HG02981 (cell line): Measurements from ENCODE around the gene ATP1A2.

ENCODE experiments used
- ATAC-seq: cut with Tn5 transposase; IDR thresholded peaks from one replicate; pipeline ENCODE4 v1.9.1; 2021; ENCODE audit warnings: mild to moderate bottlenecking, moderate library complexity; ENCODE audit not compliant: unreplicated experiment

The ATP1A2 gene

GRCh38 chr1:160115545-160116282, at the start of gene ATP1A2:
ATP1A2 (plus strand) TSS chr1:160115759; CDS start chr1:160115862, 103 bp downstream.
- no peak for ATAC-seq

DNA sequence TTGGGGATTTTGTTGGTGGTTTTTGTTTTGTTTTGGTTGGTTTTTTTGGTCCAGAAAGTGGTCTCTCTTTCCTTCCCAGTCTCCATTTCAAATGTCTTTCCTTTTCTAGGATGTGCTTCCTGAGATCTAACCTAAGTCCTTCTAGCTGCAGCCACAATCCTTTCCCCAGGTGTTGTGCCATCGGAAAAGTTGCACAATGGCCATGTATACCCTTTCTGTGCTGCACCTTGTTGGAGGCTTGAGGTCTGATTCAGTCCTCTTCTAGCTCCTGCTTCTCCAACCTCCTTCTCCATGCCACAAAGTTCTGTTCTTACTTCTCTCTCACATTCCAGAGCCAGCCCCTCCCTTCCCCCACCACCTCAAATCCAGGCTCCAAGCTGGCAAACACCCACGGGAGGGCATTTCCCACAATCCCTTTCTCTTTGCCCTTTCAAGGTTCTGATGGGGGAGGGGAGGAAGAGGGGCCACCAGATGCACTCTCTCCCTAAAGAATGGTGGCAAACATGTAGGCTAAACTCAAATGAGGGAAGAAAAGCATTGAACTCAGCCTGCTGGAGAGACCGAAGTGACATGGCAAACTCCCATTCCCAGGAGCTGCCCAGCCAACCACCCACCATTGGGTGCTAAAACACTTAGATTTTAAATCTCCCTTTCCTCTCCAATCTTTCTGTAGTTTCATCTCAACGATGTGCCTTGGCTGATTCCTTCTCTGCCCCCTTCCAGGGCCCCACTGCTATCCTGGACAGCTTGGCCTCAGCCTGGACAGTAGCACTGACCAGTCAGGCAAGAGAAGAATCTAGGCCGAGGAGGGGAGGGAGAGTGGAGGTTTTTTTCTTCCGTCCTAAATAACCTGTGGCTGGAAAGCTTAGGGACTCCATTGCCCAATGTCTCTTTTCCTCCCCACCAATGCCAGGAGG, 48.5 kb upstream of the ATP1A2 start:
- ATAC-seq, result no peak

DNA sequence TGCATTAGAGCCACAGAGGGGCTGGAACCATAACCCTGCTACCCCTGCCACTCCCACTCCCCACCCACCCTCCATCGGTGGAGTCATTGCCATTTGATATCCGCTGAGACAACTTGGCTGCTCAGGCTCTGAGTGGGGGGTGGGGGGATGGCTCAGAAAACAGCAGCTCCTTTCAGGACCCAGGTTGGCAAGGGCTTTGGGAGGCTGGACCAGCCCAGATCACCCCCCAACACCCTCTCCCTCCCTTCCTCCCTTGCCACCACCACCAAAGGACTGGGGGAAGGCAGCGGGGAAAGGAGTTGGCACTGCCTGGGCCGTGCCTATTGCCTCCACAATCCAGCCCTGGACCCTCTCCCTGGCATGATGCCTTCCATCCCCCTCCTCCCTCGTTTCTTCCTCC, 47.3 kb upstream of the ATP1A2 start:
- ATAC-seq, result no peak

DNA sequence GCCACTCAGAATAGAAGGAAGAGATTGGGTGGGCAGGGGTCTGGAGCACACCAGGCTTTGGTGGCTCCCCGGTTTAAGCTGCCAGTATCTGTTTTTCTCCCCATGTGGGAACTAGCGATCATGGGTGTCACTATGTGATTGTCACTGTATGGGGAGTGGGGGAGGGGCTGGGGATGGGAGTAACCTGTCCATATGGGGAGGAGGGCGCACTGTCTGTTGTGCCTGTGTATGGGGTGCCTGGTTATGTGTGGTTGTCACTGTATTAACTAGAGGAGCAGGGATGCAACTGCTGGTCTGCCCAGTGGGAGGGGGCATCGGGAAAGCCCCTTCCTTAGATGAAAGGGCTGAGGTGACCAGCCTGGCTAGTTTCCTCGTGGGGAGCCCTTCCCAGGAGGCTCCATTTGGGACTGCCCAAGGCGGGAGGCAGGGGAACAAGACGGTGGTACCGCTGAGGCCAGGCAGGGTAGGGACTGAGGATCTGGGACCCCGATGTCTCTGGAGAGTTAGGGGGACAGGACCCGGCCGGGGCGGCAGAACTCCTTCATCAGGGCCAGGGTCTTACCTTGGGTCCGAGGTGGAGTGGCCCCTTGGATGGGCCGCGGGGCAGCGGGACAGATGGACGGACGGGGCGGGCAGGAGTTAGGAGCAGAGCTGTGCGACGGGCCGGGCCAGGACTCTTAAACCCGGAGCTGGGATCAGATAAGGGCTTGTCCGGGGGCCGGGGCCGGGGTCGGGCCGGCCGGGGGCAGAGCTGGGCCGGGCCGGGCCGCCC, 45.9 kb upstream of the ATP1A2 start, which contains the start of gene KCNJ10:
TSS of gene KCNJ10 (minus strand) at position 701 of the 772 bp plus-strand sequence. CDS start 27,628 bp downstream, outside the sequence.
- no peak for ATAC-seq

DNA sequence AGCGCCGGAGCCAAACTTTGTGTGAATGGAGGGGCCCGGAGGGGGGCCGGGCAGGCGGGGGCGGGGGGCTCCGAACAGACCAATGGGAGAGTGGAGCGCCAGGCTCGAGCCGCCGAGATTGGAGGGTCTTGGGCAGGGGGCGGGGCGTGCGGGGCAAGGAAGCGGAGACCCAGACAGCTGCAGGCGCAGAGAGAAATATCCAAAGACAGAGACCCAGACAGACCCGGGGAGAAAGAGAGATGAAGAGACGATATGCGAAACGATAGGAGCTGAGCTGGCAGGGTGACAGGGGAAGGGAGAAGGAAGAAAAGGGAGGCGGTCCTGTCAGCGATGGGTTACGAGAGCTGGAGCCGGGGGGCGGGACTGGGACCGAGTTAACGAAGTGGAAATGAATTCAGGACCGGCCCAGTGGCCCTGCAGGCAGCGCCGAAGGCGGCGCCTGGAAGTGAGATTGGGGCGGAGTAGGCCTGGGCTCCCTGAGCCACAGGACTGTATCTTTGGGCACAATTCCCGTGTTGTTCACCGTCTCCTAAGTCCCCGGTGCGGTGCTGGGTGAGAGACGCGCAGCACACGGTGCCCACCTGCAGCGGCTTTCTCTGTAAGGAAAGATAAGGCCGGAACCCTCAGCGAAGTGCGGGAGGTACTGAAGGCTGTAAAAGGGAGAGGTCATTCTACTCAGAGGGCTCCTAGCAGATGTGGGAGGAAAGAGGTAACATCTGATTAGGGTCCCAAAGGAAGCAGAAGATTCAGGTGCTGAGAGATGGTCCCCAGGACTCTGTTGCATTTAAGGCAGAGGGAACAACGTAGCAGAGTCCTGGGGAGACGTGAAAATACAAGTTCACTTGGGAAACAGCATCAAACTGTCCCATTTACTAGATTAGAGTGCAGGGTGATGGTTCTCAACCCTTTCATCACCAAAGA, 45.1 kb upstream of the ATP1A2 start:
- ATAC-seq, result no peak

GRCh38 chr1:160071289-160071688, 44.3 kb upstream of the ATP1A2 start:
- no peak for ATAC-seq

DNA sequence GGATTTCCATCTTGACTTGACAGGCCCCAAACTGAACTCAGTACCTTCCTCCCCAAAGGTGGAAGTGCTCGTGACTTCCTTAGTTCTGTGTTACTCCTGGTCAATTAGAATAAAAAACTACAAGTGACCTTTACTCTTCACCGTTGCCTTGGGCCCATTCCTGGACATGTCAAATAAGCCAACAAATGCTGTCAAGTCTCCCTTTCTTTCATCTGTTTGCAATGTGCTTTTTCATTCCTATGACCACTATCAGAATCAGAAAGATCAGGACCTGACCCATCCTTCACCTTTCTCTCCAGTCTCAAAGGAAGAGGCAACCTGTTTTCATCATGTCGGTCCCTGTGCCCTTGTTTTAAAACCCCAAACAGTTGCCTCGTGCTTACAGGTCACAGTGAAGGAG, 40.7 kb upstream of the ATP1A2 start:
- no peak for ATAC-seq

- no peak for ATAC-seq
These were observed 39.7 kb upstream of the ATP1A2 start for GRCh38 chr1:160075836-160076235.

GRCh38 chr1:160076295-160076694, 39.3 kb upstream of the ATP1A2 start:
- ATAC-seq, result no peak

DNA sequence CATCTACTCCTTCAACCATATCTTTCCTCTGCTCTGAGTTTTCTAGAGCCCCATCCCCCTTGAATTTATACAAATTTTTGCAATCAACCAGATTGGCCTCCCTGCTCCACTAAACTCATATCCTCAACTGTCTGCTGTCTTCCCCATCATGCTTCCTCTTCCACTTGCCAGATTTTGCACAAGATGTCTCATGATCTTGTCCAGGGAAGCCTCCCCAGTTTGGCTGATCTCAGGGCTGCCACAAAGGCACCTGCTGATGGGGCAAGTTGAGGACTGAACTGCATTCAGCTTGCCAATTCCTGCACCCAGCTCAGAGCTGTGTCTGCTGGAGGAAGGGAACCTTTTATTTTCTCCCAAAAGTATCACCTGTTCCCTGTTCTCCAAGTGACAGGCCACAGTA, 38.1 kb upstream of the ATP1A2 start:
- no peak for ATAC-seq

GRCh38 chr1:160078512-160079195, 36.9 kb upstream of the ATP1A2 start:
- peak; percentile 80 for ATAC-seq

DNA sequence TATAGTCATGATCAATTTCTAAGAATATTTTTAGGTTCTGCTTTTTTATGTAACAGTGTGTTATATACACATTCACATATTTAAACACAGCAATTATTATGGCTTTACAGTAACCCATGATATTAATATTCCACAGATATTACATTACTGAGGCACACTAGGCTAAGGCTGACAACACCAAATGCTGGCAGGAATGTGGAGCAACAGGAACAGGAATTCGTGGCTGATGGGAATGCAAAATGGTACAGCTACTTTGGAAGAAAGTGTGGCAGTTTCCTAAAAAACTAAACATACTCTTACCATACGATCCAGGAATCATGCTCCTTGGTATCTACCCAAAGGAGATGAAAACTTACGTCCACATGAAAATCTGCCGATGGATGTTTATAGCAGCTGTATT, 36.1 kb upstream of the ATP1A2 start:
- ATAC-seq, result no peak

GRCh38 chr1:160080381-160081100, 35.0 kb upstream of the ATP1A2 start:
- ATAC-seq, result no peak

DNA sequence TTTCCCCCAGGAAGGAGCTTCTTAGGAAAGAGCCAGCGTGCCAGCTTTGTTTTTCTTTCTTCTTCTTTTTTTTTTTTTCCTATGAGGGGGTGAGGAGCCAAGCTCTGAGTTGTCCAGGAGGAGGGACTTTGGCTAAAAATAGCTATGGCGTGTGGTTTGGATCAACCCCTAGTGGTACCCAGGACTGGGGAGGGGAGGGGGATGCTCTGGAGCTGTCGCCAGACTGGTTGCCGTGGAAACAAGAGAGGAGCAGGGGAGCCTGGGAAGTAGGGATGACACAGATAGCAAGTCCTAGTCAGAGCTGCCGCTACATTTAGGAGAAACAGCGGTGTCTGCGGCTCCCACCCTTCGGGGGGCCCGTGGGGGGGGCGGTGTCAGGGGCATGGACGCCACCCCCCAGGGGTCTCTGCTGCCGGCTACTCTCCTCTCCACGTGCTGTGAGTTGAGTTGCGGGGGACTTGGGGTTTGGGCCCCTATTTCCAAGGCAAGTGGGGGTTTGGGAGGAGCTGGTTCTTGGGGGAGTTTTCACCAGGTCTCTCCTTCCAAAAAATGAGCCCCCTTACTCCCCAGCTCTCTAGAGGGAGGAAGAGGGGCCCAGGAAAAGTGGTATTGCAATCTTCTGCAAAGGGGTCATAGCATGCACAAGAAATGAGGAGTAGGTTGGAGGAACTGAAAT, 34.2 kb upstream of the ATP1A2 start, which contains the start of gene KCNJ9:
TSS of gene KCNJ9 (plus strand) at position 278 of the 676 bp plus-strand sequence. CDS start 2,493 bp downstream, outside the sequence.
- no peak for ATAC-seq

DNA sequence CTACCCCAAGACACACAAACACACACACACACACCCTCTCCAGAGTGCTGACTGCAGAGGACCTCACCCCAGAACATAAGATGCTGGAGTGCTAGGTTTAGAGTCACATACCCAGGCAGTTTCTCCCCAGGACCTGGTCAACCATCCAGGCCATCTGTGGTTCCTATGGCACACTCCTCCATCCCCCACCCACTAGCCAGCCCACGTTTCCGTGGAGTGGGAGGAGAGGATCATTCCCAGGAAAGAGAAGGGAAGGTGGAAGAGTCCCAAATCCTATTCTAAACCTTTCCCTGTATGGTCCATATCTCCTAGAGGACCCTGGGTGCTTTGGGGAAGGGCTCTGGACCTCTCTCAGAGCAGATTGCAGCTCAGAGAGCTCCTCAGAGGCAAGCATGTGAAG, 33.1 kb upstream of the ATP1A2 start:
- ATAC-seq, result no peak

GRCh38 chr1:160082926-160083325, 32.6 kb upstream of the ATP1A2 start:
- ATAC-seq, result no peak

GRCh38 chr1:160083968-160084770, 31.4 kb upstream of the ATP1A2 start:
- ATAC-seq, result no peak
